GM19351 (cell line): Measurements from ENCODE around the gene CEP250.
"Not testable (repeated sequence)": the region's sequence is repeated elsewhere in the genome, so short reads cannot be mapped to it uniquely, and the experiment has no call there.

ENCODE experiments used
- ATAC-seq: cut with Tn5 transposase; IDR thresholded peaks from one replicate; pipeline ENCODE4 v1.9.1; 2021; ENCODE audit warnings: mild to moderate bottlenecking, moderate library complexity; ENCODE audit not compliant: unreplicated experiment

Gene CEP250

DNA sequence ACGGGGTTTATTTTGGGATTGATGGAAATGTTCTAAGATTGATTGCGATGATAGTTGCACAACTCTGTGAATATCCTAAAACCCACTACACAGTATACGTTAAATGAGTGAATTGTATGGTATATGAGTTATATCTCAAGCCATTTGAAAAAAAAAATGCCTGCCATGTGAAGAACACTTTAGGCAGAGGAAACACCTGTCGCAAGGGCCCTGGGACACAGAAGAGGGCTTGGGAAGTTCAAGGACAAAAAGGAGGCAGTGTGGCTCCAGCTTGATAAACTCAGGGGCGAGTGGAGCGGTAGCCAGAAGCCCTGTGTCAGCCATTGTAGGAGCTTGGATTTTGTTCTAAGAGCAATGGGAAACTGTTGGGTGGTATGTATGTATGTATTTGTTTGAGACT is 37.0 kb downstream of the CEP250 start:
- ATAC-seq = no peak

DNA sequence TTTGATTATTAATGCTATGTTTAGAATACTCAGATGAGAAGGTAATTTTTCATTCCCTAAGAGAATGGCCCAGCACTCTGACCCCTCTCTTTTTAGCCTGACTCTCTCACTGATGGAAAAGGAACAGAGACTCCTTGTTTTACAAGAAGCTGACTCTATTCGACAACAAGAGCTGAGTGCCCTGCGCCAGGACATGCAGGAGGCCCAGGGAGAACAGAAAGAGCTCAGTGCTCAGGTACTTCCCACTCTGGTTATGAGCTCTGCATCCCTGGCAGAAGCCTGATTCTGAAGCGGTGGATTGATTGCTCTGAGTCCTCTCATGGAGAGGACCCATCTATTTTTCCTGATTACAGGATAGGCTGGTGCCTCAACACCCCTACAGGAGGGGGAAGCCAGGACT is 41.1 kb downstream of the CEP250 start:
- no peak for ATAC-seq

DNA sequence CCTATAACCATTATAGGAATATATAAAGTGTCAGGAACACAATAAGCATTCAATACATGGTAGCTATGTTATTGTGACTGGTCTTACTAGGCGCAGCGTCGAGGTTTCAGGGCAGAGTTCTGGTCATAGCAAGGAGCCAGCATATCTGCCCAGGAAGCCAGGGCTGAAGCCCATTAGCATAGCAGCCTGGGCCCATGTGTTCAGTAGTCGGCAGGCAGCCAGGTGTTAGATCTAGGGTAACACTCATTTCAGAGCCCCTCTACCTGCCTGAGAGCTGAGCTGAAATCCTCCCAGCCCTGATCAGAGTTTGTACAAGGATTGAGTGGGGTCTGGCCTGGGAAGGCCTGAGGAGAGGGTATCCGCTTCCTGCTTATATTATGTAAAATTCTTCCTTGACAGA is 41.9 kb downstream of the CEP250 start:
- no peak for ATAC-seq

DNA sequence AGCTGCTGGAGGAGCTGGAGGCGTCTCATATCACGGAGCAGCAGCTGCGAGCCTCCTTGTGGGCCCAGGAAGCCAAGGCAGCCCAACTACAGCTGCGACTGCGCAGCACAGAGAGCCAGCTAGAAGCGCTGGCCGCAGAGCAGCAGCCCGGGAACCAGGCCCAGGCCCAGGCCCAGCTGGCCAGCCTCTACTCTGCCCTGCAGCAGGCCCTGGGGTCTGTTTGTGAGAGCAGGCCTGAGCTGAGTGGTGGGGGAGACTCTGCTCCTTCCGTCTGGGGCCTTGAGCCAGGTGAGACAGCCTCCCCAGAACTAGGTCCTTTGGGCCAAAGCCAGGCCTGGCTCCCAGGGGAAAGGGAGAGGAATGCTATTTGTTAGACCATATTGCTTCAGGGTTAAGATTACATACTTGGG is 42.4 kb downstream of the CEP250 start:
- ATAC-seq = no peak

DNA sequence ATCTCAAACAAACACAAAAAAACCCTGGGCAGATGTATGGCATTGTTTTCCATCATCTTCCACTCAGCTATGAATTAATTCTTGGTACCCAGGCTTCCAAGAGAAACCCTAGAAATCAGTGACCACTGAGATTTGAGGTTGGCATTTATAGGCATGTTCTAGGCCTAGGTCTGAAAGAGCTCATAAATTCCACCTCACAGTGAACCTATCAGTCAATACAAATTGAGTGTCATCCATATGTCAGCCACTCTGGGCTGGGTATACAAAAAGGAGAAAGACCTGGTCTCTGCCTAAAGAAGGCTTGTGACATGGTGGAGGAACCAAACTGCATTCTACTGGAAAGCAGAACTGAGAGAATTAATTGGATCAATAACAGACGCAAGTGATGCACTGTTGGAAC is 43.9 kb downstream of the CEP250 start:
- no peak for ATAC-seq

DNA sequence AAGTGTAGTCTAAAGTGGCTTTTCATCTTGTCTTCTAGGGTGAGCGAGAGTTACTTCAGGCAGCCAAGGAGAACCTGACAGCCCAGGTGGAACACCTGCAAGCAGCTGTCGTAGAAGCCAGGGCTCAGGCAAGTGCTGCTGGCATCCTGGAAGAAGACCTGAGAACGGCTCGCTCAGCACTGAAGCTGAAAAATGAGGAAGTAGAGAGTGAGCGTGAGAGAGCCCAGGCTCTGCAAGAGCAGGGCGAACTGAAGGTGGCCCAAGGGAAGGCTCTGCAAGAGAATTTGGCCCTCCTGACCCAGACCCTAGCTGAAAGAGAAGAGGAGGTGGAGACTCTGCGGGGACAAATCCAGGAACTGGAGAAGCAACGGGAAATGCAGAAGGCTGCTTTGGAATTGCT is 47.0 kb downstream of the CEP250 start:
- ATAC-seq = no peak

DNA sequence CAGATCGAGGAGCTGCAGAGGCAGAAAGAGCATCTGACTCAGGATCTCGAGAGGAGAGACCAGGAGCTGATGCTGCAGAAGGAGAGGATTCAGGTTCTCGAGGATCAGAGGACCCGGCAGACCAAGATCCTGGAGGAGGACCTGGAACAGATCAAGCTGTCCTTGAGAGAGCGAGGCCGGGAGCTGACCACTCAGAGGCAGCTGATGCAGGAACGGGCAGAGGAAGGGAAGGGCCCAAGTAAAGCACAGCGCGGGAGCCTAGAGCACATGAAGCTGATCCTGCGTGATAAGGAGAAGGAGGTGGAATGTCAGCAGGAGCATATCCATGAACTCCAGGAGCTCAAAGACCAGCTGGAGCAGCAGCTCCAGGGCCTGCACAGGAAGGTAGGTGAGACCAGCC is 47.9 kb downstream of the CEP250 start:
- ATAC-seq = no peak

DNA sequence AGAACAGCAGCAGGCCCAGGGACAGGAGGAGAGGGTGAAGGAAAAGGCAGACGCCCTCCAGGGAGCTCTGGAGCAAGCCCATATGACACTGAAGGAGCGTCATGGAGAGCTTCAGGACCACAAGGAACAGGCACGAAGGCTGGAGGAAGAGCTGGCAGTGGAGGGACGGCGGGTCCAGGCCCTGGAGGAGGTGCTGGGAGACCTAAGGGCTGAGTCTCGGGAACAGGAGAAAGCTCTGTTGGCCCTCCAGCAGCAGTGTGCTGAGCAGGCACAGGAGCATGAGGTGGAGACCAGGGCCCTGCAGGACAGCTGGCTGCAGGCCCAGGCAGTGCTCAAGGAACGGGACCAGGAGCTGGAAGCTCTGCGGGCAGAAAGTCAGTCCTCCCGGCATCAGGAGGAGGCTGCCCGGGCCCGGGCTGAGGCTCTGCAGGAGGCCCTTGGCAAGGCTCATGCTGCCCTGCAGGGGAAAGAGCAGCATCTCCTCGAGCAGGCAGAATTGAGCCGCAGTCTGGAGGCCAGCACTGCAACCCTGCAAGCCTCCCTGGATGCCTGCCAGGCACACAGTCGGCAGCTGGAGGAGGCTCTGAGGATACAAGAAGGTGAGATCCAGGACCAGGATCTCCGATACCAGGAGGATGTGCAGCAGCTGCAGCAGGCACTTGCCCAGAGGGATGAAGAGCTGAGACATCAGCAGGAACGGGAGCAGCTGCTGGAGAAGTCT is 48.6 kb downstream of the CEP250 start:
- no peak for ATAC-seq

DNA sequence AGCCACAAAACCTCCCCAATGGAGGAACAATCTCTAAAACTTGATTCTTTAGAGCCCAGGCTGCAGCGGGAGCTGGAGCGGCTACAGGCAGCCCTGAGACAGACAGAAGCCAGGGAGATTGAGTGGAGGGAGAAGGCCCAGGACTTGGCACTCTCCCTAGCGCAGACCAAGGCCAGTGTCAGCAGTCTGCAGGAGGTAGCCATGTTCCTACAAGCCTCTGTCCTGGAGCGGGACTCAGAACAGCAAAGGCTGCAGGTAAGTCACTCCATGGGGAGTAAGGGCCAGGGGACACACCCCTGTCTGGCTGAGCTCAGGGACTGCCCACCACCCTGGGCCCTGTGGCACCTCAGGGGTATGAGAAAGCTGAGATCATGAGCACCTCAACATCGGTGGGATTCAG is 49.4 kb downstream of the CEP250 start:
- ATAC-seq = no peak

DNA sequence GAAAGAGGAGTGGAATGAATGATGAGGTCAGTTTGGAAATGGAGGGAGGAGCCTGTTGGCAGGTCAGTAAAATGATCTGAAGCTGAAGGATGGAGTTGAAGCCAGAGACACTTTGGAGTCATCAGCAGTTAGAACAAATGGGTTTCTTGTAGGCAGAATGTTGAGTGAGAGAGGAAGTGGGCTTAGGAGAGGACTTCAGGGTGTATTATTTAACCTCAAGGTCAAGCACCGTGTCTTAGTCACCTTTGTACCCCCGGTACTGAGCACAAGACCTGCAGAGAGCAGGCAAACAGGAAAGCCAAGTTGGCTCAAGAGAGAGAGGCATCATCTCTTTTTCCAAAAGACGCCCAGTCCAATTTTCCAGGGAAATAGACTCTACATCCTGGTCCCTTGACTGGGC is 50.8 kb downstream of the CEP250 start:
- no peak for ATAC-seq

DNA sequence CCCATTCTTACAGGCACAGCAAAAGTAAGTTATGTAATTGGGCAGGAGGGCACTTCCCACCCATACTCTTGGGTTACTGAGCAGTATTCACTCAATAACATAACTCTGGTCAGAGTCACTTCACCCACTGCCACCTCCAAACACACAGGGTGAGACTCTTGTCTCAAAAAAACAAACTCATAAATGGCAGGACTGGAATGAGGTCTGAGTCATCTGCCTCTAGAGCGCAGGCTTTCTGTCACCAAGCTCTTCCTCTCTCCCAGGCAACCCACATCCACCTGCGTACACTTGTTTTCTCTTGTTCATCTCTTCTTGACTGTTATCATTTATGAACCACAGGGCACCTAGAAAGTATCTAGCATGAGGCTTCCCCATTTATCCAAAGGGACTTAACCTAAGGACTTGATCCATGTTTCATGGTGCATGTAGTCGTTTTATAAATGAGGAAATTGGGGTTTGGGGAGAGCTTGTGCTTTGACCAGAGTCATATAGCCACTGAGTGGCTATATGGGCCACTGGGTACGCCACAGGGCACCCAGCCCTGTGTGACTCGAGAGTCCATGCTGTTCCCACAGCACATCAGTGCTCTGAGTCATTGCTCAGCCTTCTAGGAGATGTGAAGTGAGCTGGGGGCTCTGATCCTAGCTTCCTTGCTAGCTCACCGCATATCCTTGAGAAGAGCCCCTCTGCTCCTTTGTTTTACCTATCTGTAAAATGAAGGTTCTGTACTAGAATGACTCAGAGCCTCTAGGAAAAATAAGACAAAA is 51.7 kb downstream of the CEP250 start:
- ATAC-seq = no peak

DNA sequence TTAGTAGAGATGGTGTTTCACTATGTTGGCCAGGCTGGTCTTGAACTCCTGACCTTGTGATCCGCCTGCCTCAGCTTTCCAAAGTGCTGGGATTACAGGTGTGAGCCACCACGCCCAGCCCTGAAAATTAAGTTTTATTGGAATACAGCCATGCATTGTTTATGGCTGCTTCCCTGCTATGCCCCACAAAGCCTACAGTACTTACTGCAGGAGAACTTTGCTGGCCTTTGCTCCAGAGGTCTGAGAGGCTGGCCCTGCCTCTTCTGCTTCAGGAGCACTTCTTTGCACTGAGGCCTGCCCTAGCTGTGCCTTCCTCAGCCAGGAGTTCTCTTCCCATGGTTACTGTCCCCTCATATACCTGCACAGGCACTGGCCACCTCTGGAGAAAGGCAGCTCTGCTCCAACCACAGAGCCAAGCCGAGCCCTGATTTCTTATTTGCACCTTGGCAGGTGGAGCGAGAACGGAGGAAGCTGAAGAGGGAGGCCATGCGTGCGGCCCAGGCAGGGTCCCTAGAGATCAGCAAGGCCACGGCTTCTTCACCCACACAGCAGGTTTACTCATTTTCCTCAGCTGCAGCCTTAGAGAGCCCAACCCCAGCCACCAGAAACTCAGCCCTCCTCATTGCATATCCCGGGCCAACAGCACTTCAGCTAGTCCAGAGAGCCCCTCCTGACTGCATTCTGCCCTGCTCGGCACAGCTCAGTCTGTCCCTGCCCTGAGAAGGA is 53.3 kb downstream of the CEP250 start:
- no peak for ATAC-seq

DNA sequence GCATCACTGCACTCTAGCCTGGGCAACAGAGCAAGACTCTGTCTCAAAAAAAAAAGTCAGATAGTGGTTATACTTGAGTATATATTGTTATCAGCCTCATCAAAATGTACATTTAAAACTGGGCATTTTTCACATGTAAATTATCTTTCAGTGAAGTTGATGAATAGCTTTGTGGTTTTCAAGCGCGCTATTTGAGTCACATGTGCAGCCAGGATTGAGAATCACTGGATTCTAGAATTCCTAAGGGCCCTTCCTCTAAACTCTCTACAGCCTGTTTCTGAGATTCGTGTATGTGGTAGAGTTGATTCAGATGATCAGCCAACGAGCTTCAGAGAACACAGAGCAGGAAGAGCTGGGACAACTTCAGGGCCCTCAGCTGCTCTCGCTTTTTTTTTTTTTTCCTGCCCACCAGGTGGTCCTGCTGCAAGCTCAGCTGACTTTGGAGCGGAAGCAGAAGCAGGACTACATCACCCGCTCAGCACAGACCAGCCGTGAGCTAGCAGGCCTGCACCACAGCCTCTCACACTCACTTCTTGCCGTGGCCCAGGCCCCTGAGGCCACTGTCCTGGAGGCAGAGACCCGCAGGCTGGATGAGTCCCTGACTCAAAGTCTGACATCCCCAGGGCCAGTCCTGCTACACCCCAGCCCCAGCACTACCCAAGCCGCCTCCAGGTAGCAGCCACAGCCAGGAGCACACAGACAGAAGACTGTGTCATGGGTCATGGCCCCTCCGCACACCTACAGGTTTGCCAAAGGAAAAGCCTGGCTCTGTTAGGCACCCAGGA is 55.7 kb downstream of the CEP250 start:
- ATAC-seq = no peak

DNA sequence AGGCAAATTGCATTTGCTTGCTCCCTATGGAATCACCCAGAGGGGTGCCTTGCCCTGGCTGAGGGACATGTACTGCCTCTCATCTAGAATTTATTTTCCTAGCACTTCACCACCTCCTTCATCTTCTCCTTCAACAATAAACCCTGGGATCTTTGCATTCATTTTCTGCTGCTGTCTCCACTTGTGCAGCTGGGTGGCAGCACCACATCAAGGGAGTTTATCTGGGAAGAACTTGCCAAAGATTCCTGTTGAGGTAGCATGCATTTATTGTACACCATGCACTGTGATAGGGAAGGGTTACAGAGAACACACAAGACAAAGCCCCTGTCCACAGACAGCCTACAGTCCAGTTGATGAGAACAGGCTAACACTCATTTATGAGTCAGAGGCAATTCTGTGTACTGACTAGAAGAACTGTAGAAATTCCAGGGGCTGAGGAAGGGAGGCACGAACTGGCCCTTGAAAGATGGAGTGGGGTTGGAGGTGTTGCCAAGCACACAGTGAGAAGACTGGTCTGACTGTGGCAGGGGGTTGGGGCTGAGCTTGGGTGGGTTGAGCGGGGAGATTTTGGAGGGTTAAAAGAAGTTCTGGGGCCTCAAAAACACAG is 56.5 kb downstream of the CEP250 start:
- no peak for ATAC-seq

DNA sequence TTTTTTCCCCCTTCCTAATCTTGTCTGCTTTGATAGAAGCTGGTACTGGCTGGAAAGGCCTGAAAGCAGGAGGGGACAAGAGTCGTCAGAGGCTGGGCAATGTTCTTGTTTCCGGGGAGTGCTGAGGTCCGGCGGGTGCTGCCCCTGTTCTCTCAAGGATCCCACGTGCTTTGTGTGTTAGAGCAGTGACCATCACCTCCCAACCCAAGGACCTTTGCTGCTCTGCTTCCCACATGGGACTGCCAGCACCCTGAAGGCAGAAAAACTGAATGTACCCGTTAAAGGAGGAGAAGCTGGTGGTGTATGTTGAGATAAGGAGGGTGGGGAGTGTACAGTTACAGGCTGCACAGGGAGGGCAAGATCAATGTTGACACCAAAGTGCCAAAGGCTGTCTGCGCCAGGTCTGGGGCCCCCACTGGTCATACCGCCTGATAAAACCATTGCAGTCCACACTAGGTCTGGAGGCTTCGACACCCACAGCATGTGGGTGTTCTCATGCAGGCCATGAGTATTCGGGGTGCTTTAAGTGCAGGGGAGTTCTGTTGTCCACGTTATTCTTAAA is 59.1 kb downstream of the CEP250 start:
- ATAC-seq = no peak

DNA sequence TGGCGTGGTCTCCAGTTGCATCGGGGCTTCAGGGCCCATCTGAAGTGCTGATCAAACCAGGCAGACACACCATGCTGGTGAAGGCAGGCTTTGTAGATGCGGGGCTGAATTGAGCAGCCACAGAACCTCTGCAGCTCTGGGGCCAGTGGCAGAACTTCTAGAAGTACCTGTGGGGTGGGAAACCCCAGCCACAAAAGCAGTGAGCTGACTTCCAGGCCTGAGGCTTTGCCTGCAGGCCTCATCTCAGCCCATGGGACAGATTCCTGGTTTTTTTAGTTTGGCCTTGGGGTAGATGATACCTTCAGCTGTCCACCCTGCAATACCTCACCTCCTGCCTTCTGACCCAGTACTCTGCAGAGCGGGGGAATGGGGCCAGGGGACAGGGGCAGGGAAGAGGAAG is 59.9 kb downstream of the CEP250 start:
- no peak for ATAC-seq

DNA sequence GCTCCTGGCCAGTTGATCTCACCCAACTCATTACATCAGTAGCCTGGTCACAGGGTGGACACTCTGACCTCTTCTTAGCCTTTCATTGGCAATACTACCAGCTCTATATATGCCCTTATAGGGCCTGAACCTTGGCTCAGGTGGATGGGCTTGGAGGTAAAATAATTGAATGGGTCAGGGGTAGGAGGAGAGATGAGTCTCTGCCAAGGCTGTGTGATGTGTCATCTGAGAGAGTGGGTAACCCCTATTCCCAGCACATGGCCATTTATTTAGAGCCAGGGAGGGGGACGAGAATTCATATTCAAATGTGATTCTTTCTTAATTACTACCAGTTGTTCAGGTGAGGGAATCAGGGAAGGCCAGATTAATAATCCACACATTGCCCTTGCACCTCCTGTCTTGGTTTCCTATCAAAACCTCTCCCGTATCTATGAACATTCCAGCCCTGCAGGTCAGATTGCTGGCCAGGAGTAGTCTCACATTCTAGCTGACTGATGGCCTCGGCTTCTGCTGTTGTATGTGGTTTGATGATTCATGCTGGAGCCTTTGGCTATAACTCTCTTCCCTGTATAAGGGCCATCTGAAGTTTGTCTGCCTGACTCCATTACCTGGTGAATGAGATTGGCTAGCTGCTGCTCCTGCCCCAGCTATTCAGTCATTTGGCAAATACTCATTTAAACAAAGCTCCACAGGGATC is 60.7 kb downstream of the CEP250 start:
- ATAC-seq = no peak

DNA sequence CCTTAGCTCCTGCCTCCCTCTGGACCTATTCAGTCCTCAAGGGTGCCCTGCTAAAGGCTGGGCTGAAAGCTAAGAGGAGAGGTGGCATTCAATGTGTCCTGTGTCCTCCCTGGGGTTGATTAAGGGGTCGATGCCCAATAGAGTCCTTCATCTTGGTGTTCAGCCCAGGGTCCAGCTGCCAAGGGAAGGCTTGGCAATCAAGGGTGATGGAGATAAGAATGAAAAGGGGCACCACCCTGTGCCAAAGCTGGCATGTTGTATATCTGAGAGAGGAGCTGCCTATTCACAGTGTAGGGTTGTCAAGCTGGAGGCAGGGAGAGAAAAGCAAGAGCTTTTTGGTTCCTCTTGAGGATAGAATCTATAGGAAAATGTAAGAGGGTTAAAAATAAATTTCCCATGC is 61.7 kb downstream of the CEP250 start:
- no peak for ATAC-seq

DNA sequence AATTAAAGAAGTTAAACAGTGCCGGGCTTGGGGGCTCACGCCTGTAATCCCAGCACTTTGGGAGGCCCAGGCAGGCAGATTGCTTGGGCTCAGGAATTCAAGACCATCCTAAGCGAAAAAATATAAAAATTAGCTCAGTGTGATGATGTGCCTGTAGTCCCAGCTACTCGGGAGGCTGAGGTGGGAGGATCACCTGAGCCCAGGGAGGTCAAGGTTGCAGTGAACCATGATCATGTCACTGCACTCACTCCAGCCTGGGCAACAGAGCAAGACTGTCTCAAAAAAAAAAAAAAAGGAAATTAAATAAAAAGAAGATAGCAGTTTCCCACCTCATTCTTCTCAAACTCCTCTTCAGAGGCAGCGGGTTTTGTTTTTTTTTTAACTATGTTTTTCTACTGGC is 62.4 kb downstream of the CEP250 start:
- not testable (repeated sequence) for ATAC-seq

DNA sequence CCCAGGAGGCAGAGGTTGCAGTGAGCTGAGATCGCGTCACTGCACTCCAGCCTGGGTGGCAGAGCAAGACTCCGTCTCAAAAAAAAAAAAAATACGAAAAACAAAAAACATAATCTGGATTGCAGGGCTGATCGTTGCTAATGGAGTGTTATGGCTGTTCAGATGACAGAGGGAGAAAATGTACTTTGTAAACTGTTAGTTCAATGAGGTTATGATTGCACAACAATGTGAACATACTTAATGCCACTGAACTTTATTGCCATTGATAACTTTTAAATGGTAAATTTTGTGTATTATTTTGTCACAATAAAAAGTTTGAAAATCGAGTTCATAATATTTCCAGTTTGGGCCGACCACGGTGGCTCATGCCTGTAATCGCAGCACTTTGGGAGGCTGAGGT is 63.6 kb downstream of the CEP250 start:
- no peak for ATAC-seq
